SU-DHL-6 (cell line): ENCODE results near the gene COX5A.
A peak's percentile ranks its signal among the peaks of the same experiment; 100 is the strongest.

Source experiments
- H2AFZ ChIP-seq: fragments of 200-600 bp; sonication (generic); 2 replicates; pipeline ENCODE4 v1.6.1; 2014; ENCODE audit warnings: low read depth, mild to moderate bottlenecking, moderate library complexity, mixed read lengths, antibody characterized with exemption, low read length; ENCODE audit not compliant: severe bottlenecking
- H3F3A ChIP-seq: fragments of 200-600 bp; shearing (Covaris generic); 2 replicates; pipeline ENCODE4 v1.6.0; 2016; ENCODE audit warnings: antibody characterized with exemption, mild to moderate bottlenecking; ENCODE audit not compliant: insufficient read depth
- H3K27ac ChIP-seq: fragments of 200-600 bp; sonication (generic); 2 replicates; pipeline ENCODE4 v1.5.1; 2016; ENCODE audit warnings: low read depth, mild to moderate bottlenecking, low read length, moderate library complexity, mixed read lengths
- H3K27me3 ChIP-seq: fragments of 200-600 bp; sonication (generic), shearing (Covaris generic); 2 replicates; pipeline ENCODE4 v1.6.0; 2014; ENCODE audit warnings: mild to moderate bottlenecking, low read length
- H3K36me3 ChIP-seq: fragments of 200-600 bp; sonication (generic); 2 replicates; pipeline ENCODE4 v1.6.1; 2014; ENCODE audit warnings: mild to moderate bottlenecking, low read length, mixed read lengths
- H3K4me2 ChIP-seq: fragments of 300-600, 200-600 bp; shearing (Covaris generic), sonication (generic); 2 replicates; pipeline ENCODE4 v1.6.0; 2014; ENCODE audit warnings: low read length, low read depth, mild to moderate bottlenecking; ENCODE audit not compliant: poor library complexity, severe bottlenecking
- H3K4me3 ChIP-seq: fragments of 200-600 bp; sonication (generic); 2 replicates; pipeline ENCODE4 v1.5.1; 2014; ENCODE audit warnings: antibody characterized with exemption, low read length, mild to moderate bottlenecking, mixed read lengths; ENCODE audit not compliant: insufficient read depth, poor library complexity, severe bottlenecking
- H3K79me2 ChIP-seq: fragments of 200-600 bp; sonication (generic); 2 replicates; pipeline ENCODE4 v1.6.1; 2014; ENCODE audit warnings: mild to moderate bottlenecking, low read length, moderate library complexity; ENCODE audit not compliant: insufficient read depth
- H3K9ac ChIP-seq: fragments of 200-600 bp; sonication (generic); 2 replicates; pipeline ENCODE4 v1.7.0; 2014; ENCODE audit warnings: mild to moderate bottlenecking, low read length
- H3K9me2 ChIP-seq: fragments of 200-600 bp; sonication (generic); replicated peaks from 2 replicates; pipeline ENCODE4 v1.6.1; 2014; ENCODE audit warnings: low read length; ENCODE audit not compliant: insufficient read depth
- H3K9me3 ChIP-seq: fragments of 200-600 bp; sonication (generic); 2 replicates; pipeline ENCODE4 v1.6.1; 2014; ENCODE audit warnings: low read length, mixed read lengths; ENCODE audit not compliant: insufficient read depth
- H4K20me1 ChIP-seq: fragments of 200-600 bp; sonication (generic); 2 replicates; pipeline ENCODE4 v1.6.1; 2014; ENCODE audit warnings: low read depth, mild to moderate bottlenecking, antibody characterized with exemption, low read length, moderate library complexity, mixed read lengths
- EZH2phosphoT487 ChIP-seq: fragments of 200-600 bp; sonication (generic), shearing (Covaris generic); conservative IDR thresholded peaks from 2 replicates; pipeline ENCODE4 v1.6.1; 2018; ENCODE audit warnings: mild to moderate bottlenecking, antibody characterized with exemption, low read length, moderate library complexity, mixed read lengths
- TF ChIP-seq, protein P1 (sequence below): fragments of 200-600 bp; sonication (generic); IDR thresholded peaks from one replicate; pipeline ENCODE4 v1.5.1; 2017; ENCODE audit warnings: antibody characterized with exemption, mild to moderate bottlenecking, low read length, moderate library complexity; ENCODE audit not compliant: insufficient read depth, poor library complexity, severe bottlenecking

The COX5A gene

DNA sequence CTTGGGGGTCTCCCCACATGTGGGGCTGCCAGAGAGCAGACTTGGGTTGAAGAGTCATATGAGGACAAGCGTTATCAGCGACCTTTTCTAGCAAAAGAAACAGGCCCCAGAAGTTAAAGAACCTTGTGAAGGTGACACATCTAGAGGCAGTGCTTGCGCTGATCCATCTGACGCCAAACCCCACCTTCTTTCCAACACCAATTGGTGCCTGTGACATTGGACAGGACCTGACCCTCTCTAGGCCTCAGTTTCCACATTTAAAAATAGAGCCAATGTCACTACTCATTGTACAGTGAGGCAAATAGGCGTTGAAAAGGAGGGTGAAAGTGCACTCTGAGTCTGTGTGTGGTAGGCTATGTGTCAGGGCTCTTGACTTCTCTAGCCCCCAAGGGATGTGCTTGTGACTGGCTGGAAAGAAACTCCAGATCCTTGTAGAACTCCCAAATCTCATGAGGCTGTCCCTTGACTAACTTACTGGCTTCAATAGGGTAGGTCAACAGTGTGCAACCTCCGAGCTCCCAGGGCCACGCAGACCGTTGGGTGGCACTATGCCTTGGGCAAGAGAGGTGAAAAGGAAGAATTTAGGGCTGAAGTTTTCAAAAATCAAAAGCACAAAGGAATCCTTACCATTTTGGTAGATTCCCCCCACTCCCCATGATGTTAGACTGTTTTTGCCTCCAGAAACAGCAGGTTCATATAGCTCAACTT is 30.6 kb downstream of the COX5A start:
- Histone ChIP-seq H3K9me3 (no peaks in the 10 kb centered on the region), H3F3A (peaks cover 10% of the 10 kb centered on the region; the same call in 1 of the 2 replicates), H3K36me3 (no peaks in the 10 kb centered on the region), H3K27me3 (no peaks in the 10 kb centered on the region), H3K4me2 (peak overlapping the region; percentile 67), H3K4me3 (peak overlapping the region; percentile 96), H3K9ac (peak overlapping the region; percentile 96), H2AFZ (peak overlapping the region; percentile 98), H4K20me1 (no peaks in the 10 kb centered on the region), H3K27ac (peak overlapping the region; percentile 56), H3K79me2 (peaks cover 5% of the 10 kb centered on the region; the same call in 1 of the 2 replicates), H3K9me2 (no peaks in the 10 kb centered on the region)
- TF ChIP-seq, protein P1, sequence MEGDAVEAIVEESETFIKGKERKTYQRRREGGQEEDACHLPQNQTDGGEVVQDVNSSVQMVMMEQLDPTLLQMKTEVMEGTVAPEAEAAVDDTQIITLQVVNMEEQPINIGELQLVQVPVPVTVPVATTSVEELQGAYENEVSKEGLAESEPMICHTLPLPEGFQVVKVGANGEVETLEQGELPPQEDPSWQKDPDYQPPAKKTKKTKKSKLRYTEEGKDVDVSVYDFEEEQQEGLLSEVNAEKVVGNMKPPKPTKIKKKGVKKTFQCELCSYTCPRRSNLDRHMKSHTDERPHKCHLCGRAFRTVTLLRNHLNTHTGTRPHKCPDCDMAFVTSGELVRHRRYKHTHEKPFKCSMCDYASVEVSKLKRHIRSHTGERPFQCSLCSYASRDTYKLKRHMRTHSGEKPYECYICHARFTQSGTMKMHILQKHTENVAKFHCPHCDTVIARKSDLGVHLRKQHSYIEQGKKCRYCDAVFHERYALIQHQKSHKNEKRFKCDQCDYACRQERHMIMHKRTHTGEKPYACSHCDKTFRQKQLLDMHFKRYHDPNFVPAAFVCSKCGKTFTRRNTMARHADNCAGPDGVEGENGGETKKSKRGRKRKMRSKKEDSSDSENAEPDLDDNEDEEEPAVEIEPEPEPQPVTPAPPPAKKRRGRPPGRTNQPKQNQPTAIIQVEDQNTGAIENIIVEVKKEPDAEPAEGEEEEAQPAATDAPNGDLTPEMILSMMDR = no peak
- no peak for TF ChIP-seq EZH2phosphoT487

DNA sequence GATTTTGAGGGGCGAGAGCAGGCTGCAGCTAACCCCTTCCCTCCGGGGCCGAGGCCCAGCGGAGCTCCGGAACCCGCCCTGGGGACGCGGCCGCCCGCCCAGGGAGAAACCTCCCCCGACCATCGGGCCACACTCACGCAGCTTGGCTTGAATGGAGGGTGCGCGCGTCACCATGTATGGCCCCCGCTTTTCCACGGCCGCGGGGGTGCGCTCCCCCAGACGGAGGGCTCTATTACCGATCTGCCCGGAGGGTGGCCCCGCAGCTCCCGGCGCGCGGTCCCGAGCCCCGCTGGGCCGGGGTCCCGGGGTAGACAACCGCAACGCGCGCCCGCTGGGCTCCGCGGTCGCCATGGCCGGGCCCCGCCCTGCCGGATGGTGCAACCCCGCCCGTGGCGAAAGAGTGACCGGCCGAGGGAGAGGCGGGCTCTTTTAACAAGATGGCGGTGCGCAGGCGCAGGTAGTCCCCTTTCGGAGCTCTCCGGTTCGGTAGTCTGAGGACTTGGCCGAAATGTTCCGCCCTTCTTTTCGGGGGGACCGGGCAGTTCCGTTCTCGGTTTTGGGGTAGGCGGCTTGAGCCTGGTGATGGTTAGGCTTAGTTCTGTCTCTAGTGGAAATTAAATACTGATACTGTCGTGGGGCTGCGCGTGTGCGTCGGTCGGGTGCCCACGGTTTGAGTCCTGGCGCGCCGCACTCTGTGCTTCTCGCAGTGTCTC is 31.3 kb downstream of the COX5A start, which contains the start of gene FAM219B:
Gene FAM219B (minus strand): TSS at position 402 of the 713 bp plus-strand sequence. CDS start 51 bp downstream, at position 351.
- H3K9ac ChIP-seq = peak within 1 kb of the TSS; percentile 96
- TF ChIP-seq, protein P1 = no peak
- no peak for TF ChIP-seq EZH2phosphoT487
- peak within 1 kb of the TSS; percentile 67 for H3K4me2 ChIP-seq
- H3K4me3 ChIP-seq = peak within 1 kb of the TSS; percentile 96
- peak within 1 kb of the TSS; percentile 98 for H2AFZ ChIP-seq
- no peaks in the 10 kb centered on the region for H3K36me3 ChIP-seq
- no peaks in the 10 kb centered on the region for H3K9me2 ChIP-seq
- H3K79me2 ChIP-seq = peaks cover 5% of the 10 kb centered on the region; the same call in 1 of the 2 replicates
- H3K27me3 ChIP-seq = no peaks in the 10 kb centered on the region
- H3F3A ChIP-seq = peaks cover 14% of the 10 kb centered on the region
- peak within 1 kb of the TSS; percentile 56 for H3K27ac ChIP-seq
- H4K20me1 ChIP-seq = no peaks in the 10 kb centered on the region
- no peaks in the 10 kb centered on the region for H3K9me3 ChIP-seq

DNA sequence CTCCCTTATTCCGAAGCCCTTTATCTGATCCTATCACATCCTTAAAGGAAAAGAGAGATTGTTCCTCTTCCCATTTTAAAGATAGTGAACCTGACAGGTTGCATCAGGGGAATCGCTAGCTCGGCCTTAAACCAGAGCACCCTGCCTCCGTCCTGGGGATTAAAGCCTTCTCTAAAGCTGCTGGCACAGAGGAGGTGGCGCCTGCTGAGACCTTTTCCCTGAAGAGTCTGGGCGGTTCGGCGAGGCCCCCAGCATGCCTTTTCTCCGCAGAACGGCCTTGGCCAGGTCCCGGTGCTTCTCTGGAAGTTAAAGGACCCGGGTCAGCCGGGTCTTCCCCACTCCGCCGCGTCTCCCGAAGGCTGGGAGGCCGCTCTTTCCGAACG is 31.8 kb downstream of the COX5A start:
- no peaks in the 10 kb centered on the region for H4K20me1 ChIP-seq
- H3K36me3 ChIP-seq = no peaks in the 10 kb centered on the region
- peak overlapping the region; percentile 96 for H3K4me3 ChIP-seq
- H3K9ac ChIP-seq = peak overlapping the region; percentile 96
- TF ChIP-seq, protein P1 = no peak
- no peak for TF ChIP-seq EZH2phosphoT487
- H3F3A ChIP-seq = peaks cover 14% of the 10 kb centered on the region
- peak overlapping the region; percentile 67 for H3K4me2 ChIP-seq
- H3K27me3 ChIP-seq = no peaks in the 10 kb centered on the region
- peak overlapping the region; percentile 56 for H3K27ac ChIP-seq
- H2AFZ ChIP-seq = peak overlapping the region; percentile 98
- H3K9me3 ChIP-seq = no peaks in the 10 kb centered on the region
- H3K9me2 ChIP-seq = no peaks in the 10 kb centered on the region
- H3K79me2 ChIP-seq = peaks cover 5% of the 10 kb centered on the region; the same call in 1 of the 2 replicates
